ENCODE measurements around the gene DLL4.
A peak's percentile ranks its signal among the peaks of the same experiment; 100 is the strongest.

Gene DLL4

DNA sequence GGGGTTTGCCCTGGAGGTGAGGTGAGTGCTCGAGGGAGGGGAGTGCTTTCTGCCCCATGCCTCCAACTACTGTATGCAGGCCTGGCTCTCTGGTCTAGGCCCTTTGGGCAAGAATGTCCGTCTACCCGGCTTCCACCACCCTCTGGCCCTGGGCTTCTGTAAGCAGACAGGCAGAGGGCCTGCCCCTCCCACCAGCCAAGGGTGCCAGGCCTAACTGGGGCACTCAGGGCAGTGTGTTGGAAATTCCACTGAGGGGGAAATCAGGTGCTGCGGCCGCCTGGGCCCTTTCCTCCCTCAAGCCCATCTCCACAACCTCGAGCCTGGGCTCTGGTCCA, 9.4 kb downstream of the DLL4 start:
- H3K4me1 ChIP-seq (ENCODE audit: insufficient read depth, low read length), result peaks cover 8% of the 10 kb centered on the region; the same call in 1 of the 2 replicates
- no peaks in the 10 kb centered on the region for H3K36me3 ChIP-seq (ENCODE audit: insufficient read depth, low read length)
- no peak overlapping the region for H3K9ac ChIP-seq (ENCODE audit: low read depth, low read length)
- H3K9me3 ChIP-seq (ENCODE audit: control insufficient read depth, insufficient read depth, low read length), result no peaks in the 10 kb centered on the region

DNA sequence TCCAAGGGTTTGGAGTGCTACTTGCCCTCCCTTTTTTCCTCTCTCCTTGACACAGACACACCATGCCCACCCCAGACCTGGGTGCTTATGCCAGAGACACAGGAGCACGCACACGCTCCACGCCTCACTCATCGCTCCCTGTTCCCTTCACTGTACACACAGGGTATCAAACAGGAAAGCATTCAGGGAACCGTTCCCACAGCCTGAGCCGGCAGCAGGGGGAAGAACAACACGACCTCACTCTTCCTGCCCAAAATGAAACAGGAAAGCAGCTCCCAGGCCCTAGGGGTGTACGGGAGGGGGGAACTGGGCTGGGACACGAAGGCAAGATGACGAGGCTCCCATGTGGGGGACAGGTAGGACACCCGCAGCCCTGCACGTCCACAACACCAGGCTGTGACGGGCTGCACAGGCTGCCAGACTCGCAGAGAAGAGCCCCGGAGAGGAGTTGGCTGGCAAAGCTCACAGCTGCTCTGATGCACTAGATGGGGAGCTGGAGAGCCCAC, 11.2 kb downstream of the DLL4 start:
- Histone ChIP-seq H3K36me3 (ENCODE audit: insufficient read depth, low read length) (no peaks in the 10 kb centered on the region), H3K9ac (ENCODE audit: low read depth, low read length) (no peak overlapping the region), H3K9me3 (ENCODE audit: control insufficient read depth, insufficient read depth, low read length) (no peaks in the 10 kb centered on the region), H3K4me1 (ENCODE audit: insufficient read depth, low read length) (peaks cover 8% of the 10 kb centered on the region; the same call in 1 of the 2 replicates)

DNA sequence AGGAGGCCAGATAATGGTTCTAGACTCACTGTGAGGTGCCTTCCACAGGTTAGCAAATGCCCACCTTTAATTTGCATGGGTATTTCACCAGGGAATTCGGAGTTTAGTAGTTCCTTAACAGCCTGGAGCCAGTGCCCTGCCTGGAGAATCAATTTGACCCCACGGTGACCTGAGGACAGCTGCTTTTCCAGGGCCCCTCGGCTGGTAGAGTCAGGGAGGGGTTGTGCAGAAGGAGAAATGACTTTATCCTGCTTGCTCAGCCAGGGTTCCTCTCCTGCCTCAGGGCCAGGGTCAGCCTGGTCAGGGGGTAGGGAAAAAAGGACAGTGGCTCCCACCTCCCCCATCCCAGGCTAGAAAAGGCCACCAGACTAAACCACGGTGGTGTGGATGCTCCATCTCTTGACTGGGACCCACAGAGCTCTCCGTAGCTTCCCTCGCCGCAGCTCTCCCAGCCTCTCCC, 12.0 kb downstream of the DLL4 start:
- H3K9ac ChIP-seq (ENCODE audit: low read depth, low read length), result peak overlapping the region; percentile 77
- H3K9me3 ChIP-seq (ENCODE audit: control insufficient read depth, insufficient read depth, low read length), result no peaks in the 10 kb centered on the region
- no peaks in the 10 kb centered on the region for H3K36me3 ChIP-seq (ENCODE audit: insufficient read depth, low read length)
- H3K4me1 ChIP-seq (ENCODE audit: insufficient read depth, low read length), result peaks cover 8% of the 10 kb centered on the region; the same call in 1 of the 2 replicates

DNA sequence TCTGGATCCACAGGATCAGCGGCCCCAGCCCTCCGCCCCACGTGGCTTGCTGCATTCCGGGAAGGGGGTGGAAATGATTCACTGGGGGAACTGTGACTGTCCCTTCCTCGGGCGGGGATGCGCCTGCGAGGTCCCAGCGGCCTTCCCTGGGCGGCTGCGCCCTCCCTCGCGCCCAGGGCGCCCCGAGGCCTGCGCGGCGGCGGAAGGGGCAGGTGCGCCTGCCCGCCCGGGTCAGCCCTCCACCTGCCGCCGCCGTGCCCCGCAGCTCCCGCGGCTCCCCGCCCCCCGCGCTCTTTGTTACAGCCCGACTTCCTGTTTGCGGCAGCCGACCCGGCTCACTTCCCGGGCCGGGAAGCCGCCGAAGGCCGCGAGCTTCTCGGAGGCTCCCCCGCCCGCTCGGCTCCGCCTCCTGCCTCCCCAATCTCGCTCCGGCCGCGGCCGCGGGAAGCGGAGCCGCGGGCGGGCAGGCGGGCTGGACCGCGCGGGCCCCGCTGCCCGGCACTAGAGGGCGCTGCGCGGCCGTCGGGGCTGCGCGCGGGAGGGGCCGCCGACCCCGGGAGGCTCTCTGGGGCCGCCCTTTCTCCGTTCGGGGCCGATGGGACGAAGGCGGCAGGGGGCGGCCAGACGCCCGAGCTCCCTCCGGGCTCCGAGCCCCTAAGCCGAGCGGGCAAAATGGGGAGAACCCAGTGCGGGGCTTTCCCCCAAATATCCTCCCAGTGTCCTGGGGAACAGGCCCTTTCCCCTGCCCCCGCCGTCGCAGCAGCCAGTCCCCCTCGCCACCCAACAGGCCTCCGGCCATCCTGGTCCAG, 12.6 kb downstream of the DLL4 start:
- H3K9ac ChIP-seq (ENCODE audit: low read depth, low read length), result peak overlapping the region; percentile 77
- H3K9me3 ChIP-seq (ENCODE audit: control insufficient read depth, insufficient read depth, low read length), result no peaks in the 10 kb centered on the region
- peaks cover 8% of the 10 kb centered on the region; the same call in 1 of the 2 replicates for H3K4me1 ChIP-seq (ENCODE audit: insufficient read depth, low read length)
- no peaks in the 10 kb centered on the region for H3K36me3 ChIP-seq (ENCODE audit: insufficient read depth, low read length)

DNA sequence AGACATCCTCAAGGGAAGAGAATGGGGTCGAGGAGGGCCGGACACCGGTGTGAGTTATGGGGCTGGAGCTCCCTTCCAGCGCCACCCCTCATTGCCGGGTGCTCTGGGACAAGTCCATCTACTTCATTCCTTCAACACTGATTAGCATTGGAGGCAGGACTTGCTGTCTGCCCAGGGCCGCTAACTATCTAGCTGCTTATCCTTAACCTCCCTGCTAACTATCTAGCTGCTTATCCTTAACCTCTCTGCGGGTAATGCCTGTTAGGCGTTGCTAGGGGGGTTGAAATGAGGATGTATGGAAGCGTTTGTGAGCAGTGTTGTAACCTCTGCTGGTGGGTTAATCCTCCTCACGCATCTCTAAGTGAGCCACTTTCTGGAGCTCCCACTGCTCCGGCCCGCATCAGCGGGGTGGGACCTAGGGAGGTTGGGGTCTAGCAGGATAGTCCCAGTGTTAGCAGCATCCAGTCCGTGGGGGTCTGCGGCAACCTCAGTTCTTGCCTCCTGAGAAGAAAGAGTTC, 13.3 kb downstream of the DLL4 start:
- peaks cover 8% of the 10 kb centered on the region; the same call in 1 of the 2 replicates for H3K4me1 ChIP-seq (ENCODE audit: insufficient read depth, low read length)

DNA sequence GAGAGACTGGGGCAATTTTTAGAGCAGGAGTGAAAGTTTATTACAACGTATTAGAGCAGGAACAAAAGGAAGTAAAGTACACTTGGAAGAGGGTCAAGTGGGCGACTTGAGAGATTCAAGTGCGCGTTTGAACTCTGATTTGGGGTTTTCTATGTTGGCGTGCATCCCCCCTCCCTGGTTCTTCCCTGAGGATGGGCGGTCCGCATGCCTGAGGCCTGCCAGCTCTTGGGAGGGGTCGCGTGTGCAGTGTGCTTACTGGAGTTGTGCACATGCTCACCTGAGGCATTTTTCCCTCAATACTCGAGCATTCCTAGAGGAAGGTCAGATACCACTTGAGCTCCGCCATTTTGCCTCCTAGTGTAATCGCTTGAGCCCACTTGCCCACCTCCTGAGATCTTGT, 13.7 kb downstream of the DLL4 start:
- no peaks in the 10 kb centered on the region for H3K36me3 ChIP-seq (ENCODE audit: insufficient read depth, low read length)
- H3K9me3 ChIP-seq (ENCODE audit: control insufficient read depth, insufficient read depth, low read length), result no peaks in the 10 kb centered on the region
- no peak overlapping the region; the same call in 1 of the 2 replicates for H3K9ac ChIP-seq (ENCODE audit: low read depth, low read length)
- peaks cover 8% of the 10 kb centered on the region; the same call in 1 of the 2 replicates for H3K4me1 ChIP-seq (ENCODE audit: insufficient read depth, low read length)

More for the DNA sequence above, 13.3 kb downstream of the DLL4 start:
- no peaks in the 10 kb centered on the region for H3K9me3 ChIP-seq (ENCODE audit: control insufficient read depth, insufficient read depth, low read length)
- no peaks in the 10 kb centered on the region for H3K36me3 ChIP-seq (ENCODE audit: insufficient read depth, low read length)
- peak overlapping the region; percentile 77 for H3K9ac ChIP-seq (ENCODE audit: low read depth, low read length)

DNA sequence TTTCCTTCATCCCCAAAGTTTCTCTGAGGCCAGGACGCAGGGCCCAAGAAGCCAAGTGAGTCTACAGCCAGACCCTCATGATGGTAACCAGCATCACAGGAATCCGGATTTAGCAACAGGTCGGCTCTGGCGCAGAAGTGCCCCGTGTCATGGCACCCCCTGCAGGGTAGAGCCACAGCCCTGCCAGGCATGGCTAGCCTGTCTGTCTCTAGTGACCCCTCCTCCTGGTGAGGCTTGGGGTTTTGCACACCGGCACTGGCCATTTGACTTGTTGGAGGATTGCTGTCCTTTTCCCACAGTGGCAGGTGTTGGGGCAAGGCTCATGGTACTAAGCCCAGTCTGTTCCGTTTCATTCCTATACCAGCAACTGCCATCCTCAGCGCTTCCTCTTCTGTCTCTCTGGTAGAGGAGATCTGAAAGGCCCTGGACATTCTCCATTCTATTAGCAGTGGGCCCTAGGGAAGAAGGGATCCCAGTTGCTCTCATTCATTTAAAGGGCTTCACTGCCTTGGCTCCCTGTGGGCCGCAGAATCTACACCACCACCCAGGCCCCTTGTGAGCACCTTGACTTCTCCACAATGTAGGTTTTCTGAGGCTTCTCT, 14.7 kb downstream of the DLL4 start:
- Histone ChIP-seq H3K36me3 (ENCODE audit: insufficient read depth, low read length) (no peaks in the 10 kb centered on the region), H3K9me3 (ENCODE audit: control insufficient read depth, insufficient read depth, low read length) (no peaks in the 10 kb centered on the region), H3K9ac (ENCODE audit: low read depth, low read length) (no peak overlapping the region), H3K4me1 (ENCODE audit: insufficient read depth, low read length) (peaks cover 14% of the 10 kb centered on the region)

DNA sequence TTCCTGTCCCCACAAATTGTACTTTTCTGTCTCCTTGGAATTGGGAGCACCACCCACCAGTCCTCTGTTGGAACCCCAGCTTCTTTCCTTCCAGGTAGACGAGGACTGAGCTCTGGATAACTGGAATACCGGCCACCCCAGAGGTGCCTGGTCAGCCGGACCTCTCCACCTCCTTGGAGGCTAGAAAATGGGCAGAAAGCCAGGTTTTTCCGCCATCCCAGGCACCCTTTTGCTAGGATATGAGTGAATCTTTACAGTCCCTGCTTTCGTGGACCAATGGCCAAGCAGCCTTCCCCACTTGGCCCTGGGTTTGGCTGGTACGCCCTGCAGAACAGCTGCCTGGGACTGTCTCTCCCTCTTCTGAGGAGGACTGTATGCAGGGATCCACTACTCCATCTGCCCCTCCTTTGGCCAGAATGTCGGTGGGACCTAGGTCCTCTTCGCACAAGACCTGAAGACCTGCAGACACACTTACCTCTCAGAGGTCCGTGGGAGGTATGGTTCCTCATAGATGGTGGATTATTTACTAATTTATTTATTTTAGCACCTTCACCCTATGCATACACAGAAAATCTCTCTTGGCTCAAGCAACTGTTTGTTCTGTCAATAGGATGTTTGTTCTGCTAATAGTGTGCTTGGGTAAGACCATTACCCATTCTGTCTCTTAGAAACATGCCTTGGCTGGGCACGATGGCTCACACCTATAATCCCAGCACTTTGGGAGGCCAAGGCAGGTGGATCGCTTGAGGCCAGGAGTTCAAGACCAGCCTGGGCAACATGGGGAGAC, 15.6 kb downstream of the DLL4 start:
- Histone ChIP-seq H3K9me3 (ENCODE audit: control insufficient read depth, insufficient read depth, low read length) (no peaks in the 10 kb centered on the region), H3K9ac (ENCODE audit: low read depth, low read length) (no peak overlapping the region), H3K36me3 (ENCODE audit: insufficient read depth, low read length) (no peaks in the 10 kb centered on the region), H3K4me1 (ENCODE audit: insufficient read depth, low read length) (peaks cover 17% of the 10 kb centered on the region)

DNA sequence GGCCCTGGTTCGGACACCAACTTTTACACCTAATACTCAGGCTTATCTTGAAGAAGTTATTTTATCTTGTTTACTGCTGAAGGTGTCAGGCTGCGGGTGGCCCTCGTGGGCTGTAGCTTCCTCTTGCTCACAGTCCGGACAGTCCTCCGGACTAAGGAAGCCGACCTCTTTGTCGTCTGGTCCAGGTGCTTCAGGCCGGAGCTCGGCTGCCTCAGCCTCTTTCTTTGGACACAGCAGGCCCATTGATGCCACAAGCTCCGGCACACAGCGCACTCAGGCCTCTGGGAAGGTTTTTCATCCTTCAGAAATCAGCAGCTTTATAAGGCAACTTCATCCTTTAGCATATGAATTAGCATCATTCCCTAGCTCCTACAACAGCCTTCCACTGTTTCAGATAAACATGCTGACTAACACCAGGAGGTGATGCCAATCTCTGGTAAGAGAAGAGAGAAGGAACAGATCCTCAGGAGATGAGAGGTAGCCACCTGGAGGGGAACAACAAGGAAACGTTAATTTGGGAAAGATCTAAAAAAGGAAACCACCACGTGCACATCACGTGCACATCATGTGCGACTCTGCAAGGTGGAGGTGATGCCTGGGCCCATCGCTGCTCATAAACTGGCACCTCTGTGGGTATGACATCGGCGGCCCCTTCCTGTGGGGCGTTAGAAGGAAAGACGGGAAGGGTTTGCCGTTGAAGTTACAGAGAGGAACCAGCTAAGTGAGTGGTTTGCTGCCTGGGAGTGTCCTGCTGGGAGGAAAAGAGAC, 19.8 kb downstream of the DLL4 start:
- H3K9me3 ChIP-seq (ENCODE audit: control insufficient read depth, insufficient read depth, low read length), result no peaks in the 10 kb centered on the region
- peaks cover 16% of the 10 kb centered on the region for H3K4me1 ChIP-seq (ENCODE audit: insufficient read depth, low read length)
- H3K36me3 ChIP-seq (ENCODE audit: insufficient read depth, low read length), result no peaks in the 10 kb centered on the region; the same call in 1 of the 2 replicates
- H3K9ac ChIP-seq (ENCODE audit: low read depth, low read length), result no peak overlapping the region

DNA sequence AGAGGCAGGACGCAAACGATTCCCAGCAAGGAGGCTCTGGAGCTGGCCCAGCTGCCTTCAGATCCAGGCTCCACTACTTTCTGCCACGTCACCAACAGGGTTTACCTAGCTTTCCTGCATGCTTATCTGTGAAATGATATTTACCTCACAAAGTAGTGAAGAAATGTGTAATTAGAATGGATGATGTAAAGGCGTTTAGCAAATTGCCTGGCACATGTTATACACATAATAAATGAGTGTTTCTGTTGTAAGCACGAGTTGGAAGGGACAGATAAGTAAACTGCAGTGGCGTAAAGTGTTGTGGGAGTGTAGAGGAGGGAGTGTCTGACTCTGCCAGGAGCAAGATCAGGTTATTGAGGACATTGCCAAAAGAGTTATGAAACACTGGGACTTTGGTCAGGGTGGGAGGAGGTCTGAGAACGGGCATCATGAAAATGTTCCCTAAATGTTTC, 20.6 kb downstream of the DLL4 start:
- Histone ChIP-seq H3K9ac (ENCODE audit: low read depth, low read length) (no peak overlapping the region), H3K4me1 (ENCODE audit: insufficient read depth, low read length) (peaks cover 18% of the 10 kb centered on the region), H3K36me3 (ENCODE audit: insufficient read depth, low read length) (peaks cover under 1% of the 10 kb centered on the region), H3K9me3 (ENCODE audit: control insufficient read depth, insufficient read depth, low read length) (no peaks in the 10 kb centered on the region)

DNA sequence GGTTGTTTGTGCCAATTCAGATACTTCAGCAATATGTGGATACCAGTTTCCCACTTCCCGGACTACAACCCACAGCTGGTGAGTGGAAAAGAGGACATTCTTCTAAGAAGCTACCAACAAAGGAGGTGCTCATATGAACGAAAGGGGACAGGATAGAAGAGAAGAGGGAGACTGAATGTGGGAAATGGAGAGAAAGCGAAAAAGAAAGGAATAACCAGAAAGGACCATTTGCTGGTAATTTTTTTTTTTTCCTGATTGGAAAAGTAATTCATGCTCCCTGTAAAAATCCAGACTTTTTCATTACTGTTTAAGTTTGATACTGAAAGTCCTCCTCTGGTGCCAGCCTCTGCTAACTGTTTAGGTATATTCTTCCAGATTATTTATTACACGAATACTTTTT, 22.6 kb downstream of the DLL4 start:
- H3K36me3 ChIP-seq (ENCODE audit: insufficient read depth, low read length), result peaks cover 12% of the 10 kb centered on the region
- peak overlapping the region; percentile 68; the same call in 1 of the 2 replicates for H3K9ac ChIP-seq (ENCODE audit: low read depth, low read length)
- H3K9me3 ChIP-seq (ENCODE audit: control insufficient read depth, insufficient read depth, low read length), result no peaks in the 10 kb centered on the region
- peaks cover 24% of the 10 kb centered on the region for H3K4me1 ChIP-seq (ENCODE audit: insufficient read depth, low read length)

DNA sequence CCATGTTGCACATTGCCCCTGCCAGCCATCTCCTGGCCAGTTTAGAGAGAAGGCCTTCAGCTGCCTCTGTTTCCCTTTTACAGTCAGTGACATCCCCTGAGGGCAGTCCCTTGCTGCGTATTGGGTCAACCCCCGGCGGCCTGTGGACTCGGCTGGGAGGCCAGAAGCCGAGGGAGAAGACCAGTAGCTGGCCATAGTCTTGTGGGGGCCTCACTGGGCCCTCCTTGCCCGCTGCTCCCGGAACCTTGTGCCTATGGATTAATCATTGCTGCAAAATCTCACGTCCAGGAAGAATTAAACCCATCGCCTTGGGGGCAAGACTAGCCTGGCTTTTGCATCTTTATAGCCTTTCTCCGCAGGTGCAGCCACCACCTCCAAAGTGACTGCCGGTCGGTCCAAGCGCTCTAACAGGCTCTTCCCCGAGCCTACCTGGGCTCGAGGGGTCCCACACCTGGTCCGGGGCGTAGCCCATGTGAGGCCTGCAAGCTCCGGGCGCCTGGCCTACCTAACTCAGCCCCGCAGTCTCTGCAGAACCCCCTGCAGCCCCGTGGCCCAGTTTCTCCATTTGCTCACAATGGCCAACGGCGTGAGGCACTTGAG, 23.3 kb downstream of the DLL4 start:
- H3K9ac ChIP-seq (ENCODE audit: low read depth, low read length), result peak overlapping the region; percentile 68
- no peaks in the 10 kb centered on the region for H3K9me3 ChIP-seq (ENCODE audit: control insufficient read depth, insufficient read depth, low read length)
- H3K36me3 ChIP-seq (ENCODE audit: insufficient read depth, low read length), result peaks cover 12% of the 10 kb centered on the region
- peaks cover 24% of the 10 kb centered on the region for H3K4me1 ChIP-seq (ENCODE audit: insufficient read depth, low read length)

All from ES-I3 (cell line).